ENCODE results near the gene SLC35E2B.
"Not testable (repeated sequence)": the region's sequence is repeated elsewhere in the genome, so short reads cannot be mapped to it uniquely, and the experiment has no call there.

Gene SLC35E2B

DNA sequence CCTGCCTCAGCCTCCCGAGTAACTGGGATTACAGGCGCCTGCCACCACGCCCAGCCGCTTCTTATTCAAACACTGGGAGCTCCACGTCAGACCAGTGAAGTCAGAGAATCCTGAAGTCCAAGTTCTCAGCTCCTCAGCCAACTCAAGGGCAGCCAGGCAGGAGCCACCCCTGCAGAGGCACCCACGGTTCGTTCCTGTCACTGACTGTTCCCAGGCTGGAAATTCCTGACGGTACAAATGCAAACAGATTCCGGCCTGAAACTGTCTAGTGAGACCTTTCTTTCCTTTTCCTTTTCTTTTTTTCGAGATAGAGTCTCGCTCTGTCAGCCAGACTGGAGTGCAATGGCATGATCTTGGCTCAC, 11.7 kb downstream of the SLC35E2B start:
- Histone ChIP-seq H3K56ac (ENCODE audit: low read length) (no peak overlapping the region), H3K27ac (ENCODE audit: low read depth, low read length) (no peak overlapping the region), H2AK5ac (ENCODE audit: low read length) (no peak overlapping the region), H3K23ac (ENCODE audit: low read length) (no peak overlapping the region), H3K4me2 (ENCODE audit: low read length) (no peak overlapping the region), H2BK15ac (replicated peaks; ENCODE audit: low read depth) (no peak overlapping the region), H2BK5ac (ENCODE audit: low read length) (no peak overlapping the region), H4K5ac (ENCODE audit: low read length) (no peak overlapping the region), H2BK120ac (ENCODE audit: low read depth, low read length) (no peak overlapping the region), H3K4me1 (ENCODE audit: control insufficient read depth, low read depth, low read length) (peaks cover 8% of the 10 kb centered on the region), H3K27me3 (ENCODE audit: insufficient read depth, low read length, poor library complexity) (no peaks in the 10 kb centered on the region), H3K36me3 (ENCODE audit: control insufficient read depth, insufficient read depth, low read length) (no peaks in the 10 kb centered on the region), H3K4me3 (ENCODE audit: low read length) (no peak overlapping the region), H3K18ac (ENCODE audit: low read length) (no peak overlapping the region), H4K8ac (ENCODE audit: low read depth, low read length) (no peak overlapping the region), H3K4ac (ENCODE audit: low read depth, low read length) (no peak overlapping the region), H3K79me1 (ENCODE audit: low read length) (peaks cover 20% of the 10 kb centered on the region), H3K9ac (ENCODE audit: low read length) (no peak overlapping the region), H3K79me2 (ENCODE audit: control insufficient read depth, insufficient read depth, low read length) (peaks cover 27% of the 10 kb centered on the region)
- whole genome bisulfite sequencing (ENCODE audit: extremely low coverage, insufficient coverage, low lambda C conversion rate), result no CpG with 5 or more reads among the region's 11 CpGs
- no peak for DNase-seq

- Histone ChIP-seq H3K18ac (ENCODE audit: low read length) (no peak overlapping the region), H3K79me1 (ENCODE audit: low read length) (peaks cover 20% of the 10 kb centered on the region), H2BK120ac (ENCODE audit: low read depth, low read length) (no peak overlapping the region), H2AK5ac (ENCODE audit: low read length) (no peak overlapping the region), H3K79me2 (ENCODE audit: control insufficient read depth, insufficient read depth, low read length) (peaks cover 23% of the 10 kb centered on the region), H3K4me3 (ENCODE audit: low read length) (no peak overlapping the region), H2BK15ac (replicated peaks; ENCODE audit: low read depth) (no peak overlapping the region), H3K36me3 (ENCODE audit: control insufficient read depth, insufficient read depth, low read length) (no peaks in the 10 kb centered on the region), H3K4me2 (ENCODE audit: low read length) (no peak overlapping the region), H3K56ac (ENCODE audit: low read length) (no peak overlapping the region), H2BK5ac (ENCODE audit: low read length) (no peak overlapping the region), H3K9ac (ENCODE audit: low read length) (no peak overlapping the region), H3K23ac (ENCODE audit: low read length) (no peak overlapping the region), H3K27ac (ENCODE audit: low read depth, low read length) (no peak overlapping the region), H4K5ac (ENCODE audit: low read length) (no peak overlapping the region), H3K27me3 (ENCODE audit: insufficient read depth, low read length, poor library complexity) (no peaks in the 10 kb centered on the region), H4K8ac (ENCODE audit: low read depth, low read length) (no peak overlapping the region), H3K4ac (ENCODE audit: low read depth, low read length) (no peak overlapping the region), H3K4me1 (ENCODE audit: control insufficient read depth, low read depth, low read length) (peaks cover 8% of the 10 kb centered on the region)
- WGBS (ENCODE audit: extremely low coverage, insufficient coverage, low lambda C conversion rate), result no CpG with 5 or more reads among the region's 32 CpGs
- DNase-seq, result no peak
Observed at GRCh38 chr1:1680031-1680911, 12.3 kb downstream of the SLC35E2B start.

- Histone ChIP-seq H3K4me1 (ENCODE audit: control insufficient read depth, low read depth, low read length) (peaks cover 5% of the 10 kb centered on the region), H4K8ac (ENCODE audit: low read depth, low read length) (no peak overlapping the region), H2AK5ac (ENCODE audit: low read length) (peak overlapping the region; percentile 30), H3K4me2 (ENCODE audit: low read length) (no peak overlapping the region), H3K27me3 (ENCODE audit: insufficient read depth, low read length, poor library complexity) (no peaks in the 10 kb centered on the region), H2BK15ac (replicated peaks; ENCODE audit: low read depth) (no peak overlapping the region), H3K56ac (ENCODE audit: low read length) (peak overlapping the region; percentile 70), H3K9ac (ENCODE audit: low read length) (peak overlapping the region; percentile 54), H3K79me2 (ENCODE audit: control insufficient read depth, insufficient read depth, low read length) (peaks cover 19% of the 10 kb centered on the region), H3K23ac (ENCODE audit: low read length) (no peak overlapping the region), H2BK5ac (ENCODE audit: low read length) (no peak overlapping the region), H3K4me3 (ENCODE audit: low read length) (no peak overlapping the region), H3K36me3 (ENCODE audit: control insufficient read depth, insufficient read depth, low read length) (no peaks in the 10 kb centered on the region), H3K18ac (ENCODE audit: low read length) (no peak overlapping the region), H4K5ac (ENCODE audit: low read length) (peak overlapping the region; percentile 64), H2BK120ac (ENCODE audit: low read depth, low read length) (no peak overlapping the region), H3K79me1 (ENCODE audit: low read length) (peaks cover 20% of the 10 kb centered on the region), H3K4ac (ENCODE audit: low read depth, low read length) (no peak overlapping the region), H3K27ac (ENCODE audit: low read depth, low read length) (no peak overlapping the region)
- no CpG with 5 or more reads among the region's 24 CpGs for WGBS (ENCODE audit: extremely low coverage, insufficient coverage, low lambda C conversion rate)
- peak; percentile 76 for DNase-seq
Observed at GRCh38 chr1:1678581-1679380, 13.8 kb downstream of the SLC35E2B start.

DNA sequence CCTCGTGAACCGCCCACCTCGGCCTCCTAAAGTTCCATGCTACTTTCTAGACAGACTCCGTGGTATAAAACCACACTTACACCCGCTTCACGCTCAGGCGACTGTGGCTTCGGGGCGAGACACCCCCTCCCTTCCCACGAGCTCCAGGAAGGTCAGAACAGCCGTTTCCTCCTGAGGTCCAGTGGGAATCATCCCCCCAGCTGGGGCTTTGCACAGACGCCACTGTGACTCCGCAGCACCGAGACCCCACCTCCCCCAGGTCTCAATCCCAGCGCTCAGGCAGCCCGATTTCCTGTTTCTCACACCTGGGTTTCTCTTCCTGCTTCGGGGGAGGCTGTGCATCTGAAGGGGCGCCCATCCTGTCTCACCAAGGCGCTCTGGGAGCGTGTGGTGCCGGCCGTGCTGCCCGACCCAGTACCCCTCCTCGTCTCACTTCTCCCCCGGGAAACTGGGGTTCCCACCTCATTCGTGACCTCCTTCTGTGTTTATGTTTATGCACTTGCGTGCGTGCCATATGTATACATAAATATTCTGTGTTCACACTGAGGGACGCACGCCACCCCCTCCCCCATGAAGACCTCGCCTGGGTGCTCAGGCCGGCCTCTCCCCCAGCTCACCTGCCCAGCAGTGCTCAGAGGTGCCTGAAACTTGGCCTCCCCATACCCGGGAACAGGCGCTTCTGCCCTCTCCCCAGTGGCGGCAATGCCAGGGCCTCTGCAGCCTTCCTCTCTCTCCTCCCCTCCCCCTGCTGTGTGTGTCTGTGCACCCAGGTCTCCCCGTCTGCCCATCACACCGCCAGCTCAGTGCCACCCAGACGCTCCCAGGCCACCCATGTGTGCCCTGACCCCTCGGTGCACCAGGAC, 14.6 kb downstream of the SLC35E2B start:
- peak overlapping the region; percentile 70 for H3K56ac ChIP-seq (ENCODE audit: low read length)
- DNase-seq, result no peak
- peaks cover 17% of the 10 kb centered on the region for H3K79me1 ChIP-seq (ENCODE audit: low read length)
- no peak overlapping the region for H3K4ac ChIP-seq (ENCODE audit: low read depth, low read length)
- no peaks in the 10 kb centered on the region for H3K27me3 ChIP-seq (ENCODE audit: insufficient read depth, low read length, poor library complexity)
- no peak overlapping the region for H2BK120ac ChIP-seq (ENCODE audit: low read depth, low read length)
- no peaks in the 10 kb centered on the region for H3K36me3 ChIP-seq (ENCODE audit: control insufficient read depth, insufficient read depth, low read length)
- H3K18ac ChIP-seq (ENCODE audit: low read length), result no peak overlapping the region
- H3K27ac ChIP-seq (ENCODE audit: low read depth, low read length), result no peak overlapping the region
- H3K9ac ChIP-seq (ENCODE audit: low read length), result peak overlapping the region; percentile 54
- no peak overlapping the region for H3K4me3 ChIP-seq (ENCODE audit: low read length)
- H3K79me2 ChIP-seq (ENCODE audit: control insufficient read depth, insufficient read depth, low read length), result peaks cover 14% of the 10 kb centered on the region
- no peak overlapping the region for H3K23ac ChIP-seq (ENCODE audit: low read length)
- H3K4me1 ChIP-seq (ENCODE audit: control insufficient read depth, low read depth, low read length), result peaks cover 3% of the 10 kb centered on the region
- WGBS (ENCODE audit: extremely low coverage, insufficient coverage, low lambda C conversion rate), result no CpG with 5 or more reads among the region's 39 CpGs
- no peak overlapping the region for H4K5ac ChIP-seq (ENCODE audit: low read length)
- no peak overlapping the region for H4K8ac ChIP-seq (ENCODE audit: low read depth, low read length)
- H2AK5ac ChIP-seq (ENCODE audit: low read length), result peak overlapping the region; percentile 30
- no peak overlapping the region for H2BK15ac ChIP-seq (replicated peaks; ENCODE audit: low read depth)
- no peak overlapping the region for H2BK5ac ChIP-seq (ENCODE audit: low read length)
- H3K4me2 ChIP-seq (ENCODE audit: low read length), result no peak overlapping the region

- Histone ChIP-seq H3K79me1 (ENCODE audit: low read length) (peaks cover 13% of the 10 kb centered on the region), H3K79me2 (ENCODE audit: control insufficient read depth, insufficient read depth, low read length) (peaks cover 13% of the 10 kb centered on the region)
- H3K56ac ChIP-seq (ENCODE audit: low read length); H3K27me3 ChIP-seq (ENCODE audit: insufficient read depth, low read length, poor library complexity); H4K8ac ChIP-seq (ENCODE audit: low read depth, low read length); H3K23ac ChIP-seq (ENCODE audit: low read length); H3K27ac ChIP-seq (ENCODE audit: low read depth, low read length); H3K36me3 ChIP-seq (ENCODE audit: control insufficient read depth, insufficient read depth, low read length); H2BK15ac ChIP-seq (replicated peaks; ENCODE audit: low read depth); H3K4me1 ChIP-seq (ENCODE audit: control insufficient read depth, low read depth, low read length); H4K5ac ChIP-seq (ENCODE audit: low read length); H3K4ac ChIP-seq (ENCODE audit: low read depth, low read length); H3K18ac ChIP-seq (ENCODE audit: low read length); H2AK5ac ChIP-seq (ENCODE audit: low read length); DNase-seq; H3K4me2 ChIP-seq (ENCODE audit: low read length); H2BK5ac ChIP-seq (ENCODE audit: low read length); H3K9ac ChIP-seq (ENCODE audit: low read length); H2BK120ac ChIP-seq (ENCODE audit: low read depth, low read length); H3K4me3 ChIP-seq (ENCODE audit: low read length): not testable (repeated sequence)
- WGBS (ENCODE audit: extremely low coverage, insufficient coverage, low lambda C conversion rate), result no CpG with 5 or more reads among the region's 21 CpGs
Observed at GRCh38 chr1:1676087-1676486, 16.5 kb downstream of the SLC35E2B start.
